Stomach (tissue), 9 donors: Measurements from ENCODE around the gene SPATA33. TPM values are rescaled to one million over a fixed set of nuclear protein-coding genes. Genes with fewer than 3 reads are reported as not detected.
A peak's percentile ranks its signal among the peaks of the same experiment; 100 is the strongest.

Experiments
- DNase-seq, 2 donors: peaks; one replicate each; pipeline versions ENCODE4 v3.0.0 to v3.0.0-alpha.2; 2013 to 2019
- H3K27ac ChIP-seq, 5 donors: fragments of 200-600 bp in 4 of 5; sonication (generic) in 4 of 5; one replicate each; pipeline ENCODE4 v1.5.1; 2013 to 2019; ENCODE audit warnings: mild to moderate bottlenecking in 1 of 5, moderate library complexity in 1 of 5
- H3K27me3 ChIP-seq, 3 donors: fragments of 200-600 bp; sonication (generic); one replicate each; pipeline ENCODE4 v1.5.1; 2017 to 2019; ENCODE audit warnings: mixed run types in 1 of 3
- H3K36me3 ChIP-seq, 4 donors: fragments of 200-600 bp; sonication (generic); 1 replicate in 3 of 4; 2 replicates in 1 of 4; pipeline ENCODE4 v1.5.1; 2016 to 2019
- H3K4me1 ChIP-seq, 4 donors: fragments of 200-600 bp; sonication (generic); one replicate each; pipeline ENCODE4 v1.5.1; 2016 to 2019
- H3K4me3 ChIP-seq, 4 donors: fragments of 200-600 bp; sonication (generic) in 3 of 4; one replicate each; pipeline ENCODE4 v1.5.1; 2016 to 2019; ENCODE audit warnings: mild to moderate bottlenecking in 1 of 4
- H3K9me3 ChIP-seq, 4 donors: fragments of 200-600 bp; sonication (generic); one replicate each; pipeline ENCODE4 v1.5.1; 2016 to 2019
- EP300 ChIP-seq: sonication (generic); formaldehyde crosslinking; IDR thresholded peaks from one replicate; pipeline ENCODE4 v1.6.1; 2017; ENCODE audit warnings: antibody characterized with exemption
- POLR2A ChIP-seq, 4 donors: fragments of 450-650 bp; IDR thresholded peaks; one replicate each; pipeline ENCODE4 v1.6.1; 2016; ENCODE audit warnings: antibody characterized with exemption in 4 of 4, control low read depth in 2 of 4, mild to moderate bottlenecking in 1 of 4, moderate library complexity in 1 of 4
- POLR2AphosphoS5 ChIP-seq, 3 donors: sonication (generic); formaldehyde crosslinking; IDR thresholded peaks; one replicate each; pipeline ENCODE4 v1.6.1; 2016; ENCODE audit warnings: antibody characterized with exemption in 3 of 3
- WGBS, 5 donors: extraction: QIAGEN DNeasy Blood & Tissue Kit in 3 of 5; methylation state at CpG; one replicate each; pipeline versions ENCODE4 v1.1.5 to v1.1.7; 2013 to 2018; 5-methylcytosine and 5-hydroxymethylcytosine counted together
- intact Hi-C: fragments of 100-400 bp; cut with DNase I; formaldehyde crosslinking; loops from one replicate; pipeline ENCODE4 v1.15.1; 2023; ENCODE audit warnings: low total_unique reads
- polyA plus RNA-seq, 3 donors: library from polyadenylated mRNA; stranded (reverse); fragments of 200-250 nt; gene quantifications; one replicate each; pipeline ENCODE4 v1.2.3, GENCODE V29; 2013
- total RNA-seq, 5 donors: library from RNA; depleted of rRNA; stranded (reverse); fragments of >200 nt; gene quantifications; one replicate each; pipeline versions ENCODE4 v1.1.0 to v1.2.3, GENCODE V29; 2014 to 2016
- TF ChIP-seq, protein P1 (sequence below), 7 experiments: fragments of 450-650 bp in 4 of 7; fragments of 200-600 bp in 3 of 7; sonication (generic) in 3 of 7; IDR thresholded peaks; one replicate each; pipeline ENCODE4 v1.5.1; 2016 to 2019; ENCODE audit warnings: antibody characterized with exemption in 7 of 7, control low read depth in 2 of 7, mild to moderate bottlenecking in 1 of 7
- donor health status: healthy with polysubstance abuse.
- donor health status: Bipolar disorder and iron deficiency.
- donor health status: healthy.

Gene SPATA33
- total and polyA plus RNA-seq, 8 donors: 3.2 to 181 (median 11.1) TPM

DNA sequence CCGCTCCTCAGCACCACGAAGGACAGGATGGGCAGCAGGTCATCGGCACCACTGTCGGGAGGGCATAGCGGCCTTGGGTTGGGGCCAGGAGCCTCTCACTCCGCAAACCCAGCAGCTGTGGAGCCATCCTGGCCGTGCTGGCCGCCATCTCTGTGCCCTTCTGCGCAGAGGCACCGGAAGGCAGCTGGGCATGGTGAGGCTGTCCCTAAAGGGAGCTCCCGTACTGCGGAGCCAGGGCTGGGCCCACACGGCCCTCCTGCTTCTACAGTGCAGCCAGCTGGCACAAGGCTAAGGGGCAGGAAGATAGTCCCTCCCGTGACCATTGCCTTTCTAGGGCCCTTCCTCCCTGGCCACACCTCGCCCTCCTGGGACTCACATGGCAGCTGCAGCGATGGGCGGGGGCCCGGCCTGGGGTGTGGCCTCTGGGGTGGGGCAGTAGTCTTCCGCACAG is 50.9 kb downstream of the SPATA33 start:
- intact Hi-C loops: loop anchor here (5.0 to 10.0 kb wide), 2 partner anchors 84 to 156 kb away; no protein-coding TSS in a partner anchor
- no peak overlapping the region for H3K27ac ChIP-seq
- peaks cover 0 to 21% (median 7%) of the 10 kb centered on the region in 3 donors for H3K27me3 ChIP-seq
- no peaks in the 10 kb centered on the region for H3K9me3 ChIP-seq
- WGBS, 5 donors: 82 to 95% (median 87%) methylated on average over 13 to 19 of the region's 19 CpGs
- H3K4me3 ChIP-seq: no peak overlapping the region
- TF ChIP-seq POLR2A (IDR thresholded peaks at IDR 0.05) (no peak), EP300 (no peak), POLR2AphosphoS5 (IDR thresholded peaks at IDR 0.05) (no peak)
- TF ChIP-seq, protein P1, sequence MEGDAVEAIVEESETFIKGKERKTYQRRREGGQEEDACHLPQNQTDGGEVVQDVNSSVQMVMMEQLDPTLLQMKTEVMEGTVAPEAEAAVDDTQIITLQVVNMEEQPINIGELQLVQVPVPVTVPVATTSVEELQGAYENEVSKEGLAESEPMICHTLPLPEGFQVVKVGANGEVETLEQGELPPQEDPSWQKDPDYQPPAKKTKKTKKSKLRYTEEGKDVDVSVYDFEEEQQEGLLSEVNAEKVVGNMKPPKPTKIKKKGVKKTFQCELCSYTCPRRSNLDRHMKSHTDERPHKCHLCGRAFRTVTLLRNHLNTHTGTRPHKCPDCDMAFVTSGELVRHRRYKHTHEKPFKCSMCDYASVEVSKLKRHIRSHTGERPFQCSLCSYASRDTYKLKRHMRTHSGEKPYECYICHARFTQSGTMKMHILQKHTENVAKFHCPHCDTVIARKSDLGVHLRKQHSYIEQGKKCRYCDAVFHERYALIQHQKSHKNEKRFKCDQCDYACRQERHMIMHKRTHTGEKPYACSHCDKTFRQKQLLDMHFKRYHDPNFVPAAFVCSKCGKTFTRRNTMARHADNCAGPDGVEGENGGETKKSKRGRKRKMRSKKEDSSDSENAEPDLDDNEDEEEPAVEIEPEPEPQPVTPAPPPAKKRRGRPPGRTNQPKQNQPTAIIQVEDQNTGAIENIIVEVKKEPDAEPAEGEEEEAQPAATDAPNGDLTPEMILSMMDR (IDR thresholded peaks at IDR 0.05): no peak
- DNase-seq: no peak
- H3K36me3 ChIP-seq: peaks cover 0 to 32% (median 5%) of the 10 kb centered on the region in 4 donors
- H3K4me1 ChIP-seq: peaks cover 13 to 31% (median 21%) of the 10 kb centered on the region in 4 donors

- WGBS, 5 donors: 88 to 95% (median 89%) methylated on average over 10 of the region's 10 CpGs; no CpG with 5 or more reads in 1 of the 5 donors
- H3K4me3 ChIP-seq: no peak overlapping the region
- intact Hi-C loops: loop anchor here (5.0 to 10.0 kb wide), 2 partner anchors 83 to 156 kb away; no protein-coding TSS in a partner anchor
- DNase-seq: no peak
- no peaks in the 10 kb centered on the region for H3K9me3 ChIP-seq
- peaks cover 0 to 32% (median 5%) of the 10 kb centered on the region in 4 donors for H3K36me3 ChIP-seq
- peaks cover 13 to 31% (median 21%) of the 10 kb centered on the region in 4 donors for H3K4me1 ChIP-seq
- peaks cover 0 to 19% (median 7%) of the 10 kb centered on the region in 3 donors for H3K27me3 ChIP-seq
- H3K27ac ChIP-seq: no peak overlapping the region
- no peak for TF ChIP-seq POLR2AphosphoS5 (IDR thresholded peaks at IDR 0.05)
- TF ChIP-seq EP300: no peak
- no peak for TF ChIP-seq POLR2A (IDR thresholded peaks at IDR 0.05)
- TF ChIP-seq, protein P1 (IDR thresholded peaks at IDR 0.05): no peak
Observed at GRCh38 chr16:89709166-89709565, 51.5 kb downstream of the SPATA33 start.

GRCh38 chr16:89709716-89710432 is 52.2 kb downstream of the SPATA33 start:
- TF ChIP-seq, protein P1 (IDR thresholded peaks at IDR 0.05): no peak
- intact Hi-C loops: loop anchor here (5.0 to 10.0 kb wide), 2 partner anchors 82 to 155 kb away; no protein-coding TSS in a partner anchor
- Histone ChIP-seq H3K27ac (no peak overlapping the region), H3K4me3 (no peak overlapping the region), H3K36me3 (peaks cover 0 to 32% (median 5%) of the 10 kb centered on the region in 4 donors), H3K4me1 (peaks cover 13 to 31% (median 21%) of the 10 kb centered on the region in 4 donors), H3K27me3 (peaks cover 0 to 14% (median 7%) of the 10 kb centered on the region in 3 donors), H3K9me3 (no peaks in the 10 kb centered on the region)
- DNase-seq: no peak
- 81 to 87% (median 85%) methylated on average over 15 to 19 of the region's 19 CpGs for WGBS, 5 donors

DNA sequence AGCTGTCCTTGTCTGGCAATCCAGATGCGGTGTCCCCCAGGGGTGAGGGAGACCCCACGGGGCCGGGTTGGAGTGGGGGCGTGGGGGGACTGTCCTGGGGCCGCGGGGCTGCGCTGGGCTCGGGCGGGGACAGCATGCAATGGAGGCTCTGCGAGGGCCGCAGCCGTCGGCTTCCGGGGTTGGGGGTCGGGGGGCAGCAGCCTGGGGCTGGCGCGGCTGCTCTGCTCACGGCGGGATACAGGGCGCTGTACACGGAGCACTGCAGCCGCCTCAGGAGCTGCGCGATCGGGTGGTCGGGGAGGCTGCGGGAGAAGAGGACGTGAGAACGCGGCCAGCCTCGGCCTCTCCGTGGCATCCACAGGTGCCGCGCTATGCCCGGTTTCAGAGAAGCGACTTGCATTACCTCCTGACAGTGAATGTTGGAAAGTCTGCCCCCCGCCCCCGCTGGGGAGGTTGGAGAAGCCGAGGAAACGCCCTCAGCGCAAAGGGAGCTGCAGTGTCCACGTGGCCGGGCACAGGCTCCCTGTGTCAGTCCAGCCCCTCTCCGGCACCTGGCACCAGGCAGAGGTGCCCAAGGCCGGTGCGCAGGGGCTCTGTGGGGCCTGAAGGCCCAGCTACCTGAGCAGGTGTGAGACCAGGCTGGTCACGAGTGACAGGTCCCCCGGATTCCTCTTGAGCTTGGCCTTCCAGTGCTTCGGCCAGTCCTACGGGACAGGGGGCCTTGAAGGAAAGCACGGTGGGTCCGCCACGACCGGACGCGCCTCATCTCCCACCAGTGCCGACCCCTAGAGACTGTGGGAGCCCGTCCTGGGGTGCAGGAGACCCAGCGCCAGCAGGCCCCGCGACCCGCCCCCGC is 53.3 kb downstream of the SPATA33 start:
- H3K4me1 ChIP-seq: peaks cover 13 to 26% (median 18%) of the 10 kb centered on the region in 4 donors
- H3K27ac ChIP-seq: no peak overlapping the region
- peaks cover 0 to 14% (median 7%) of the 10 kb centered on the region in 3 donors for H3K27me3 ChIP-seq
- H3K9me3 ChIP-seq: no peaks in the 10 kb centered on the region
- DNase-seq: no peak
- intact Hi-C loops: no loop called here
- peak overlapping the region in 1 of 4 donors; percentile 55 for H3K4me3 ChIP-seq
- TF ChIP-seq EP300 (no peak), POLR2AphosphoS5 (IDR thresholded peaks at IDR 0.05) (no peak), POLR2A (IDR thresholded peaks at IDR 0.05) (no peak)
- TF ChIP-seq, protein P1 (IDR thresholded peaks at IDR 0.05): no peak
- H3K36me3 ChIP-seq: peaks cover 0 to 32% (median 7%) of the 10 kb centered on the region in 4 donors
- 78 to 84% (median 79%) methylated on average over 49 to 63 of the region's 63 CpGs for WGBS, 5 donors
